Left forelimb (tissue), 1 donor: Measurements from ENCODE around the gene ROMO1.

Source experiments
- DNase-seq: peaks from one replicate; pipeline ENCODE4 v3.0.0-alpha.2; 2018; ENCODE audit warnings: low spot score

Gene ROMO1

DNA sequence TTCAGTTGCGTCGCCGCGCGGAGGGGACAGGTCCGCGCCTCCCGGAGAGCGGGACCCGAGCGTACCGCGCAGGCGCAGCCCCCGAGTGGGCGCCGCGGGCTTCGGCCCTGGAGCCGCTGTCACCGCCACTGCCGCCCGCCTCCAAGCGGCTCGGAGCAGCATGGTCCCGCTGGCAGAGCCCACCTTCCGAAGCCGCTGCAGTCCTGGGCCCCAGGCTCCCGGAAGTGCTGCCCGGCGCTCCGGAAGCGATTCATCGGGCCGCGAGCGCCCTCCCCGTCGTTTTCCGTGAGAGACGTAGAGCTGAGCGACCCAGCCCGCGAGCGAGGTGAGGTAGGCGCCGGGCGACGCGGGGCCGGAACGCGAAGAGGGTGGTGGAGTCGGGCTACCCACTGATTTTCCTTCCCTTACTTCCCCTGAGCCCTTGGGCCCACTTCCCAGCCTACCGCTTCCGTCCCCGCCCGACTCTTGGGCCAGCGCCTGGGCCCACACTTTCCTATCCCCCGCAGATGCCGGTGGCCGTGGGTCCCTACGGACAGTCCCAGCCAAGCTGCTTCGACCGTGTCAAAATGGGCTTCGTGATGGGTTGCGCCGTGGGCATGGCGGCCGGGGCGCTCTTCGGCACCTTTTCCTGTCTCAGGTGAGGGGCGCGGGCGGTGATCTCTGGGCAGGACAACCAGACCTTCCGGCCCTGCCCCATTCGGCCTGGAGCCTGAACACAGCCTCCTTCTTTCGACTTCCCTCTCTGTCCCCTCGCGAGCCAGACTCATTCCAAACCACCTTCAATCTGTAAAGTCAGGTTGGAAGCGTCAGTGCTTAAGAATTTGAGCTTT, at the start of gene ROMO1, which contains the start of gene NFS1:
Gene ROMO1, plus strand, starts transcription at position 279 of the 830 bp plus-strand sequence. Its CDS starts 228 bp downstream, at position 507.
Gene NFS1, minus strand, starts transcription at position 226 of the 830 bp plus-strand sequence. Its CDS starts 64 bp downstream, at position 162.
- DNase-seq, result peak; percentile 94

DNA sequence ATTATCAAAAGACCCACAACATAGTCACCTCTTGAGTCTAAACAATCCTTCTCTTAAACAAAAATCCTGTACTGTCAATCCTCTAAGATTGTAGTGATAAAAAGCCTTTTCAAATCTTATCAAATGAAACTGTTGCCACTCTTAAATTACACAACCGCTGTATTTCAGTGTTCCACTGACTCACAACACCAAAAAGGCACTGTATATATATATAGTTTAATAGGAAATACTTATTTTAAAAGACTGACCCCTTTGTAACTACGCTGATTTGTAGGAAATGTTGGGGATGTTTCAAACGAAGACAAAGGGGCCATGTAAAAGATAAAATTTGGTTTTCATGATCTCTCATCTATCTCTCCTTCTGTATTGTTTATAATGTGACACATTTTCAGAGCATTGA, 48.6 kb upstream of the ROMO1 start:
- DNase-seq, result no peak

DNA sequence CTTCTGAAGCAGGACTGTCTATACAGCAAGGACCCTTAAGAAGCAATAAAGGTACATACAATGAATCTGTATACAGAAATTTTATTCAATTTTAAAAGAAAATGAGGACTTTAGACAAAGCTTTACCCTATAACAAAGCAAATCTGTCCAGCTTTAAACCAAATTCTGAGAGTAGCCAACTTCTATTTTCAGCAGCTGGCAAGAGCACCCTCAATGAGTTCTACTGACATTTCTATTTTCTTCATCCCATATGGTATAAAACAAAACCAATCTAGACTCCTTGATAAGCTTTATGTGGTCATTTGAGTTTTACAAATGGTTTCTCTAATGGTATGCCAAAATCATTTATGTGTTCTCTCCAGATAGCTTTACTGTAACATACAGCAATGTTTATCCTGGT, 47.2 kb upstream of the ROMO1 start:
- no peak for DNase-seq

DNA sequence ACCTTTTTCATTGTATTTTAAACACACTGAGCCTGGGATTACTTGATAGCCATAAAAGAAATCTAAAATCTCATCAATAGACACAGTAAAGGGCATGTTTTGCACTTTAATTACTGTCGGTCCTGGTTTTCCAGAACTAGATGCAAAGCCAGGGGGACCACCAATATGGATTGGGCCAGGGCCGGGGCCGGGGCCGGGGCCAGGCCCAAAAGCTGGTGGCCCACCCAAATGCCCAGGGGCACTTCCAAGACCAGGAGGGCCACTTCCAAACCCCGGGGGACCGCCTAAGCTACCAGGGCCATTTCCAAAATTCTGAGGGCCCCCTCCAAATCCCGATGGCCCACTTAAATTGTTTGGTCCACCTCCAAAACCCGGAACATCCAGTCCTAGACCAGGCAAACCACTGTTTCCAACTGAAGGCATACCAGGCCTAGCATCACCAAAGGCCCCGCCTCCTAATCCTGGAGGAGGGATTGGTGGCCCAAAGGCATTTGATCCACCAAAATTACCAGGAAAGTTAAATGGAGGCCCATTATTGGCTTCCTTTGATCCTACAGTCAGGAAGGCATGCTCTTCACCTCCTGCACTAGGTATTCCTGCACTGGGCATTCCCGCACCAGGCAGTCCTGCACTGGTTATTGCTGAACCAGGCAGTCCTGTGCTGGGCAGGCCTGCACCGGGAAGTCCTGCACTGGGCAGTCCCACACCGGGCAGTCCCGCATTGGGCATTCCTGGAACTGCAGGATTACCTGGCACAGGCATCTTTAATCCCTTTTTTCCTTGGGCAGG, 46.4 kb upstream of the ROMO1 start:
- DNase-seq, result no peak

DNA sequence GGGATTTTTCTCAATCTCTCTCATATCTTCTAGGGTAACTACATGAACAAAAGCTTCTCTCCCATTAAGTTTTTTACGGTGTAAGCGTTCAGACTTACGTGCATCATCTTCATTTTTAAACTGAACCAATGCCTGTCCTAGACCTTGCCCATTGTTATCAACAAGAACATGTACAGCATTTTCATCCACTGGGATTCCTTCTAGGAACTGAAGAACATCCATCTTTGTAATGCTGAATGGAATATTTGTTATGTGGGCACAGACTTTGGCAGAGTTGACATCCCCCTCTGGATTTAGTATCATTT, 45.8 kb upstream of the ROMO1 start:
- DNase-seq, result no peak

DNA sequence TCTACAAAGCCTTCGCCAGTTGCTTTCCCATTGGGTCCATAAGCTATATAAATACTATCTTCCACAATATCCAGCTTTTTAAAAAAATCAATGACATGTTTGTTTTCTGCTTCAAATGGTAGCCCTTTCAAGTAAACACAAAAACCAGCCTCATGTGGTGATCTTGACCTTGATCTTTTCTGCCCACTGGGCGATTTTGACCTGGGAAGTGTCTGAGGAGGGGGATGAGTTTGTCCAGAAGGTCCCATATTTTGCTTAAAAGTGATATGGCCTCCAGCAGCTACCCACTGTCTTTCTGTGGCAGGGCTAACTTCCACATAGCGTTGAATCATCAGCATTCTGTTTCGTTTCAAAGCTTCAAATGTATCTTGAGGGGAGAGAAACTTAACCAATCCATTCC, 45.3 kb upstream of the ROMO1 start:
- DNase-seq, result no peak

DNA sequence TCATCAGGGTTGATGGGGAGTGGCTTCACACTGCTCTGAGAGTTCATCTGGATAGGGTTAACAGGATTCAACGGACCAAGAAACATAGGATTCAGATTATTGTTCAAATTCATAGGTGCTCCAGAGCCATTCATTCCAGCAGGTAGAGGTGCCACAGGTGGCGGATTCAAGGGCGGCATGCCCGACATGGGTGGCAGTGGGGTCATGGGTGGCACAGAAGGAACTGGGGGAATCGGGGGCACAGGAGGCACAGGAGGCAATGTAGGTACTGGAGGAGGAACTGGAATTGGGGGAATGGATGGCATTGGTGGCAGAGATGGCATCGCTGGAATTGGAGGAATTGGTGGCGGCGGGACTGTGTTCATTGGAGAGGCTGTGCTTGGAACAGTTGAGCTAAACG, 44.8 kb upstream of the ROMO1 start:
- no peak for DNase-seq

DNA sequence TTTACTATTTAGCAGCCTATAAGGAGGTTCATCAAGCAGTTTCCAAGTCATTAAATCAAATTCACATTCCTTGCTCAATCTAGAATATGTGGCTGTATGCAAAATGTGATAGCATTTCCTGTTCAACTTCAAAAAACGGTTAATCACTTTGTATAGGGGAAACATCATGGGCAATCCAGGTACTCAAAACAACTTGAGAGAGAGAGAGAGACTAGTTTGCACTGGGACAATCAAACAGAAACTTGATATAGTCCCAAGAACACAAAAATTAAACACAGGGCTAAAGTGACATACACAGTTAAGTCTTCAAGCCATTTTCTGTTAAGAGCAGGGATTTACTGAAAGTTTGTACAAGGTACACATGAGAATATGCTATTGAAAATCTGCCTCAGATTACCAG, 41.9 kb upstream of the ROMO1 start:
- no peak for DNase-seq

DNA sequence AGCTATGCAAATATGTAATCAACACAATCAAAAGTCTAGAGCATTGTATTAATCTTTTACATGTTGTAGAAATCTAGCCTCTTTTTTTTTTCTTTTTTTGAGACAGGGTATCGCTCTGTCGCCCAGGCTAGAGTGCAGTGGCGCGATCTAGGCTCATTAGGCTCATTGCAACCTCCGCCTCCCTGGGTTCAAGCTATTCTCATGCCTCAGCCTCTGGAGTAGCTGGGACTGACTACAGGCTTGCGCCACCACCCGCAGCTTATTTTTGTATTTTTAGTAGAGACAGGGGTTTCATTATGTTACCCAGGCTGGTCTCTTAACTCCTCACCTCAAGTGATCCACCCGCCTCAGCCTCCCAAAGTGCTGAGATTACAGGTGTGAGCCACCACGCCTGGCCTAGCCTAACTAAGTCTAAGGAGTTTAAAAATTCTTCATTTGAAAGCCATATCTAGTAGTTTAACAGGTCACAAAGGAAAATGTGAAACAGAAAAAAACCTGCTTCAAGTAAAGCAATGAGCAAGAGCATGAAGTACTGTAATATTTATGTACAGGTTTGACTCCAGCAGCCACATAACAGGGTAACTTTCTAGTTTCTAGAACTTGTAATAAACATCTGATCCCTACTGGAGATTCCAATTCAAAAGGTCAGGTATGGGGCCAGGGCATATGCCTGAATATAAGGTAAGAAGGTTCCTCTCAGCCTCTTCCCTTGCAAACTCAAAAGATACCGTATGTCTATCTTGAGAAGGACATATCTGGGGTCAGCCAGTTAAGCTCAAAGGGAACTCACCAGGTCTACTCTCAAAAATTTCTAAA, 38.9 kb upstream of the ROMO1 start:
- no peak for DNase-seq

DNA sequence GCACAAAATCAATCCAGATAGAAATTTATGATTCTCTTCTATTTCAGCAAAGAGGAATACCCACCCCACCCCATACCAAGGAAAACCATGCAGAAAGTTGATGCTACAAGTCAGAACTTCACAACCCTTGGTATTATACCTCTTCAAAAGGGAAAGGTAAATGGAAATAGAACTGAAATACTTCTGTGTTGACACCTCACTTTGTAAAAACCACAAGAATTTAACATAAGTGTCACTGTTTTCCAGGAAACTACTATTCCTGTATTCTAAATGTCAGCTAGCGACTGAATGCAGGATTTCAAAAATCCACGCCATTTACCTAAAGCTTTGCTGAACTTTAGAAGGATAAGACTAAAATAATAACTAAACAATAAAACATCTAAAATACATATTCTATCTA, 38.2 kb upstream of the ROMO1 start:
- DNase-seq, result no peak

DNA sequence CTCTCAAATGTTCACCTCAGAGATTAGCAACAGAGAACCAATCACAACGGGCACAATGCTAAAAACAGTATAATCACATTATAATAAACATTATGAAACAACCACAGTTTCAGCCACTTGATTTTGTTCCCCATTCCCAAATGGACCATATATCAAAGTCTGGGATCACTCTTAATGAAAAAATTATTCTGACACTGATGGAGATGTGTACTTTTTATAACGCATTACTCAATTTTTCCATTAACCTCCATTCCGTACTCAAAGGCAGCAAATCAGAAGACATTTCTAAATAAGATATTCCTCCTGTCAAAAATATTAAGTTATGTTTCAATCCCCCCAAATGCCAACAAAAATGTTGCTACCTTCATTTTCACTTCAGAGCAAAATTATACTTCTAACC, 37.3 kb upstream of the ROMO1 start:
- no peak for DNase-seq

DNA sequence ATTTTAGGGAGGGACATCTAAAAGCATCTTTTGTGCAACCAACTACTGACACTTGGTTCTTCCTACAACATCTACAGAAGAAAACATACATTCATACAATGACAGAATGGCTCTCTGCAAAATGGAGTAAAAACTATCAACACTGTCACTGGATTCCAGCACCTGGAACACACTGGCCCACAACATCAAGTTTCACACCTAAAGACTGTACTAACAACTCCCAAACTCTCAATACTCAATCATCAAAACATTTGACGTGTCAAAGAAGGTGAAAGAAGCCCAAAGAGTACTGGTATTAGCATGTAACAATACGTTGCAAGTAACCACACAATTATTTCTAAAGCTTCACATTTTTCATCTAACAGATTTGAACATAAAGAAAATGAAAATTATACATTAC, 36.7 kb upstream of the ROMO1 start:
- no peak for DNase-seq

DNA sequence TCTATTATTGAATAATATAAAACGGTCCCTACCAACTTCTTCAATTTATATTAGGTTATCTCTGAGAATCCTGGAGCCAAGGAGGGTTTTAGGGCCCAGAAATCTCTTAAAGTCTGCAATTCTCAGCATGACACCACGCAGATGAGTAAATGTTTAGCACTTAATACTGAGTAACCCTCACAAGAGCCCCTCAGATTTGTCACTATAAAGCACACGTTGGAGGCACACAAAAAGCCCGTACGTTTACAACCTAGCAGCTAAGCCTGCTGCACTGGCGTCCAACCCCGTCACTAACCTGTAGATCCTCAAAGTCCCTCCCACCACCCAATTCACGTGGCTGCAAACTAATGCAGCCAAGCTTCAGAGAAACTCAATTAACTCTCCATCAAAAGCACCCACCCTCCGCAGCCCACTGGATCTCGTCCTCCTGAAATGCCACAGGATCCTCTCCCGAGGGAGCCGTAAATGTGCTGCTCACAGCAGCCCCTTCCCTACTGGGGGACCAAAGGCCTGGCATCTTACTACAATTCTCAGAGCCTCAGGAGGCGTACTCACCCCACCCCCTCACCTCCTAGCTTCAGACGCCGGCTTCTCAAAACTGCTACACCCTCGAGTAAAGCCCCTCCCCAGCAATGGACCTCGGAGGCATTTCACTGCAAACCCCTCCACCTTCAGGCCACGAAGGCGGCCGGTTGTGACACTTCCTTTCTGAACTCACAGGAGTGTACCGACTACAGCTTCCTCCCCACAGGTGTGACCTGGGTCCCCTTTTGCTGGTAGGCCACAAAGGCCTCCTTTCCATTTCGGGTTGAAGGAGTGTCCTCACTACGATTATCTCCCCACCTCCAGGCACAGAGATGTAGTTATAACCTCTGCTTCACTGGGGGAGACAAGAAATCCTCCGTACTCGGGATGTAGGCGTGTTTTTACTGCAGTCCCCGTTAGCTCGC, 35.4 kb upstream of the ROMO1 start:
- peak; percentile 65 for DNase-seq

DNA sequence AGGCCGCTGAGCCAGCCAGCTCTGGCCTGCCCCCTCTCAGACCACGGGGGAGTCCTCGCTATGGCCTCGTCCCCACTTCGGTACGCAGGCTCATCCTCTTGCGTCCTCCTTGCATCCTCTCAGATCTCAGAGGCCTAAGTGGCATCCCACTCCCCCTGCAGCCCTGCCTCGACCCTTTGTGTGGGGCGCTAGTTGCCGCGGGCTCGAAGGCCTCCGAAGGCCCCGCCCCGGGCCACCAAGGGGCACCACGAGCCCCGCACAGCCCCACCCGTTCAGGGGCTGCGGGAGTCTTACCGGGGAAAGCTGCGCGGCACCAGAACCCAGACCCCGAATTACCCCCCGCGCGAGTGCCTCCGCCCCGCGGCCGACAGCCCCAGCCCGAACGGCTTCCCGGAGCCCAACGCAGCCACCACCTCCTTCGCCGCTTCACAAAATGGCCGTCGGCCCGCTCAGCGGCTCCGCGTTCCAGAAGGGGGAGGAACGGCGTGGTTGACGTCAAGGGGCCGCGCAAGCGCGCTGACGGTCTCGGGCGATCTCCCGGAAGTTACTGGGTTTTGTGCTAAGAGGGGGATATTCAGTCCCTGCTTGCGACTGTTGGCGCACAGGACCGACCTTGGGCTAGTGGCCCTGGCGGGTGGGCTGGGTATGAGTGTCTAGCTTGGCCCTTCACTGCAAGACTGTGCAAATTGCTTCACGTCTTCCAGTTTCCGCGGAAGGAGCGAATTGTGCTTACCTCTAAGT, 34.6 kb upstream of the ROMO1 start, which contains the start of the genes CPNE1 and RBM12:
Gene CPNE1, minus strand, starts transcription at position 435 of the 741 bp plus-strand sequence. CDS start 31,977 bp downstream, outside the sequence.
Gene RBM12, minus strand, starts transcription at position 435 of the 741 bp plus-strand sequence. CDS start 9,578 bp downstream, outside the sequence.
- peak; percentile 96 for DNase-seq

DNA sequence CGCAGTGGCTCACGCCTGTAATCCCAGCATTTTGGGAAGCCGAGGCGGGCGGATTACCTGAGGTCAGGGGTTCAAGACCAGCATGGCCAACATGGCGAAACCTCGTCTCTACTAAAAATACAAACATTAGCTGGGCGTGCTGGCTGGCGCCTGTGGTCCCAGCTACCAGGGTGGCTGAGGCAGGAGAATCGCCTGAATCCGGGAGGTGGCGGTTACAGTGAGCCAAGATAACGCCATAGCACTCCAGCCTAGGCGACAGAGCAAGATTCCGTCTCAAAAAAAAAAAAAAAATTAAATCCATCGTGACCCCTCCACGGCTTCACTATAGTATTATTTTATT, 33.3 kb upstream of the ROMO1 start:
- no peak for DNase-seq

DNA sequence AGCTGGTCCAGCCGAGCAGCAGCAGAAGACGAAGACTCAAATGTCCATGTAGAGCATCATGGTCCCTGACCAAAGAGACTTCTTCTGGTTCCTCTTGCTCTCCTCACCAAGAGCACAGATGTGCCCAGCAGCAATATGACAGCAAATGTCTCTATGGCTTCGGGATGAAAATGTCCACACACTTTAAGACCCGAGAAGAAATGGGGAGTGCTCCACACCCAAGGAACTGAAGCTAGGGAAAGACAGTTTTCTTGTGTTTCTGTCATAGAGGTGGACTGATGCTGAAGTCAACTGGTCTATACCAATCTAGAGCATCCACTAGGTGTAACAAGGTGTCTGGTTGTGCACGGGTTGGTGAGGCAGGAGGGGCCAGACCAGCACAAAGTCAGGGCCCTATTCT, 30.0 kb upstream of the ROMO1 start:
- DNase-seq, result no peak

DNA sequence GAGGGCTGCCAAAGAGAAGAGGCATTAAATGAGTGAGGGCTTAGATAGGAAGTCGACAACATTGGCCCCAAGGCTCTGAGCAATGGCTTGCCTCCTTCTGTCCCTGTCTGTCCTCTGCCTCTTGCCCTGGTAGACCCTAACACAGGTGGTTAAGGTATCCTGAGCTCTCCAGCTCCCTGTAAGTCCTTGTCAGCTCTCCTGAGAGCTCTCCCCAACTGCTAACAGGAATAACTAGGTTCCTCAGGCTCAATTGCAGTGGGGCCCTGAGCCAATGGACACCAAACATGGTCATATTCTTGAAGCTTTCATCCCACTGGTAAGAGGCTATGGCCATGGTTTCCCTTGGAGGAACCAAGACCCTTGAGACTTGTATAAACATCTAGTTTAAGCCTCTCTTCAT, 29.5 kb upstream of the ROMO1 start:
- DNase-seq, result no peak

DNA sequence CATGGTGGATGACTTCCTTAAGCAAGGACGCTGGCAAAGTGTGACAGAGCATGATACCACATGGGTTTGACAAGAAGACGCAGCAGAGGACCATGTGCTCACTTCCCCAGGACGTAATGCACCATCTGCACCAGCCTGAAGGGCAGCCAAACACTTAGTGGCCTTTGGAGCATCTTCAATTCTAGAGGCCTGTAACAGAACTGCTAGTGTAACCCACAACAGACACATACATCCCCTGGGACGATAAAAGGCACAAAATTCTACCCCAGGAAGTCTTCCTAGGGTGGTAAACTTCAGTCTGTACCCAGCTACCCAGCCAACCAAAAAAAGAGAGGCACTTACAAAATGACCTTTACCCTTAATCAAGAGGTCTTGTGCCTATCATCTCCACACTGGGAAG, 25.3 kb upstream of the ROMO1 start:
- DNase-seq, result no peak

DNA sequence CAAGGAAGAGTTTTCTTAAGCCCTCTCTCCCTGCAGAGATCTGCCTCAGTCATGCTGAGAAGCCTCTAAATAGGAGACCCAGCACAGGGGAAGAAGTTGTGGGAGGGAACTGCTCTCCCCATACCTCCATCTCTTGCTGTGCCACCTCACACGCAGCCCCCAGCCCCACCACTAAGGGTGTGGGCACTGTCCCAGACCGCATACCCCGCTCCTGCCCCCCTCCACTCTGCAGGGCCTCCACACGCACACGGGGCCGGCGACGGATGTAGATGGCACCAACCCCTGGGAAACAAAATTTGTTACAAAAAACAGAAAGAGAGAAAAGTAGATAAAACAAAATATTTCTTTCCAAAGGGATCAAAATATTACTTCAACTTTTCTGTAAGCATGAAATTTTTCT, 24.3 kb upstream of the ROMO1 start:
- no peak for DNase-seq

DNA sequence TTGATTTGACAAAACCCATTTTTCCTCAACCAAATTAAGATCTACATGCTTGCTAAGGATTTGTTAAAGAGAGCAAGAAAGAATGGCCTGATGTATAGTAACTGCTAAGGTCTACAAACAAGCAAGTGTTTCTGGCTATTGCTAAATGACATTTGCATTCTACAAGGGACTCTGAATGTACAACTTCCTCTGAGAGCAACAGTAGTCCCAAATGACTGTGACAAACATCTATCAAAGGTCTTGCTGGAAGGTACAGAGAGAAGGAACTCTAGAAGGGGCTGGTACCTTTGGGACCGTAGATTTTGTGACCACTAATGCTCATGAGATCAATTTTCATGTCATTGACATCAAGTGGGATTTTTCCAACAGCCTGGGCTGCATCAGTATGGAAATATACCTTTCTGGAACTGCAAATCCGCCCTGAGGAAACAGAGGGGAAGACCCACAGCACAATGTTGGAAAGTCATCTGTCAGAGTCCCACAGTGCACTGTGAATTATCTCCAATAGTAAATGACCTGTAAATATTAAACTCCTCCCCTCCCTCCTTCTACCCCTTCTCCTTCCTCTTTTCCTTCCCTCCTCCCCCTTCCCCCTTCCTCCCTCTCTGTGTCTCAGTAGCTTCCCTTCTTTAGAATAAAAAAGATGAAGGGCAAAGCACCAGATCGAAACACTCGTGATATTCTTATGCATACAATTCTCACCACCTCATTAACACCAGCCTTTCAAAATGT, 18.6 kb upstream of the ROMO1 start:
- DNase-seq, result no peak
